ENCODE results near the gene CCDC57. TPM values are rescaled to one million over a fixed set of nuclear protein-coding genes. Genes with fewer than 3 reads are reported as not detected.

CCDC57 gene
- total RNA-seq, 6 experiments from 2014 or later: 10.1 to 37.4 (median 17.2) TPM

DNA sequence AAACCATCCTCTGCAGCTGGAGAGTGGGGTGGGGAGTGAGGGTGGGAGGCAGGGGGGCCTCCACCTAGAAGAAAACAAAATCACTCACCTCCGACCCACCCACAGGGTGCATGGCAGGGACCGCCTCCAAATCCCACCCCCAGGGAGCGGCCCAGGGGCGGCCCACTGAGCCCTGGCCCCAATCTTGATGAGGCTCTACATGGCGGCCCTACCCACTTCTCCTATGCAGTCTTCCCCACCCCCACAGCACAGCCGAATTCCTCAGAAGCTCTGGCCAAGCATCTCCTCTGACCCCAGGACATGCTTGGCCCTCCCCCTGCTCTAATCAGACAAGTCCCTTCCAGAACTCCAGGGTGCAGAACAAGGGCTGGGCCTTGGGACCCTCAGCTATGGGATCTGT lies 96.4 kb downstream of the CCDC57 start:
- Histone ChIP-seq H3K4me1 (peaks cover 0 to 60% (median 26%) of the 10 kb centered on the region in 4 donors), H3K27ac (peak overlapping the region in 2 of 3 donors; percentile 88 to 89), H3K4me3 (no peak overlapping the region), H3K27me3 (no peaks in the 10 kb centered on the region), H3K36me3 (no peaks in the 10 kb centered on the region), H3K9me3 (no peaks in the 10 kb centered on the region)
- ATAC-seq (no peak), DNase-seq (no peak)
- TF ChIP-seq POLR2A (IDR thresholded peaks at IDR 0.05): no peak
- no peak for TF ChIP-seq CTCF (IDR thresholded peaks at IDR 0.05)
- 70% methylated on average over 6 of the region's 6 CpGs for WGBS (ENCODE audit: insufficient coverage, low coverage, low lambda C conversion rate, missing lambda C conversion rate)
- intact Hi-C loops (cut with DNase I): loop anchor here in 1 of 2 donors (5.0 kb wide), 1 partner anchor 36 kb away; no protein-coding TSS in a partner anchor

GRCh38 chr17:82114872-82115271 lies 97.8 kb downstream of the CCDC57 start:
- no peak overlapping the region for H3K4me3 ChIP-seq
- no peaks in the 10 kb centered on the region for H3K9me3 ChIP-seq
- peak overlapping the region in 2 of 3 donors; percentile 71 to 99 for H3K27ac ChIP-seq
- DNase-seq (peak; percentile 73 to 96 (median 90)), ATAC-seq (peak; percentile 37 to 67 (median 52))
- no peaks in the 10 kb centered on the region for H3K27me3 ChIP-seq
- no peak for TF ChIP-seq CTCF (IDR thresholded peaks at IDR 0.05)
- peaks cover 0 to 72% (median 32%) of the 10 kb centered on the region in 4 donors for H3K4me1 ChIP-seq
- intact Hi-C loops (cut with DNase I): loop anchor here in 1 of 2 donors (5.0 kb wide), 1 partner anchor 37 kb away; no protein-coding TSS in a partner anchor
- 30% methylated on average over 9 of the region's 9 CpGs for WGBS (ENCODE audit: insufficient coverage, low coverage, low lambda C conversion rate, missing lambda C conversion rate)
- H3K36me3 ChIP-seq: no peaks in the 10 kb centered on the region

DNA sequence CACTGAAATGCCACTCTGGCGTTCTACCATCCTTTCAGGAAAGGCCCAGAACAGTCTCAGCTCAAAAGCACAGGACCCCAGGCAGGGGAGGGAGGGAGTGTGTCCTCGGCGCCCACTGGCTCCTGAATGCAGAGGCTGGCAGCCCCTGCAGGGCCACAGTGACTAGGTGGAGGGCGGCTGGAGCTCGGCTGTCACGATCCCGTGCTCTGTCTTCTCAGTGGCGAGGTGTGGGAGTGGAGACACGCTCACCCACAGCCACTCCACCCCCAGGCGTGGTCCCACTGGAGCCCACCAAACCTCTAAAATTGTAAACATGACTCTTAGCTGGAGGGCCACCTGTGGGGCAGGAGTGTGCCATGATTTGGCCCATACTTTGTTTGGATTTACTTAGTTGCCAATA lies 98.2 kb downstream of the CCDC57 start:
- DNase-seq (no peak), ATAC-seq (no peak)
- Histone ChIP-seq H3K27me3 (no peaks in the 10 kb centered on the region), H3K4me3 (no peak overlapping the region), H3K36me3 (no peaks in the 10 kb centered on the region), H3K27ac (peak overlapping the region in 2 of 3 donors; percentile 71 to 99), H3K9me3 (no peaks in the 10 kb centered on the region), H3K4me1 (peaks cover 0 to 76% (median 34%) of the 10 kb centered on the region in 4 donors)
- WGBS (ENCODE audit: insufficient coverage, low coverage, low lambda C conversion rate, missing lambda C conversion rate): no CpG with 5 or more reads among the region's 10 CpGs
- intact Hi-C loops (cut with DNase I): no loop called here
- TF ChIP-seq CTCF (IDR thresholded peaks at IDR 0.05): no peak
- TF ChIP-seq POLR2A (IDR thresholded peaks at IDR 0.05): no peak

DNA sequence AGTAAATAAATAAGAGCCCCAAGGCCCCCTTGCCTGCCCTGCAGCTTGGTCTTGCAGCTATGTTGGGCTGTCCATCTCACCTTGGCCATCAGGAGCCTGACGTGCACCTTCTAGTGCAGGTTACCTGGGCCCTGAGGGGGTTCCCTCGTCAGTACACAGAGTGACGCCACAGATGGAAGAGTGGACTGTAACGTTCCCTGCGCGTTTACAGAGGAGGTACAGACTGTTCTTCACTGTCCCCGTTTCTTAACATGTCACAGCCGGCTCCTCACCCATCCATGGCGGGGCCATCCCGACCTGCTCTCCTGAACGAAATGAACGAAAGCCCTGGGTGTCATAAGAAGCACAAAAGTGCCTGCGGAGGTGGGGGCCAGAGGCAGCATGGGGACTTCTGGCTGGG lies 98.7 kb downstream of the CCDC57 start:
- DNase-seq (no peak), ATAC-seq (no peak)
- Histone ChIP-seq H3K4me1 (peaks cover 0 to 81% (median 36%) of the 10 kb centered on the region in 4 donors), H3K27me3 (no peaks in the 10 kb centered on the region), H3K36me3 (no peaks in the 10 kb centered on the region), H3K27ac (peak overlapping the region in 2 of 3 donors; percentile 71 to 99), H3K9me3 (no peaks in the 10 kb centered on the region), H3K4me3 (no peak overlapping the region)
- TF ChIP-seq CTCF (IDR thresholded peaks at IDR 0.05) (no peak), POLR2A (IDR thresholded peaks at IDR 0.05) (no peak)
- 38% methylated on average over 3 of the region's 13 CpGs for WGBS (ENCODE audit: insufficient coverage, low coverage, low lambda C conversion rate, missing lambda C conversion rate)
- intact Hi-C loops (cut with DNase I): no loop called here

All from right lobe of liver (tissue), 6 donors.